IgD-negative memory B cell (primary cell): Measurements from ENCODE around the gene GRIN2C. TPM values are rescaled to one million over a fixed set of nuclear protein-coding genes. Genes with fewer than 3 reads are reported as not detected.

ENCODE experiments used
- H3K27ac Mint-ChIP-seq, 3 donors: one replicate each; pipeline ENCODE4 v1.8.0; 2020 to 2022; ENCODE audit warnings: mild to moderate bottlenecking in 3 of 3, mixed read lengths in 3 of 3, moderate library complexity in 1 of 3
- H3K27me3 Mint-ChIP-seq: one replicate; pipeline ENCODE4 v1.8.0; 2021; ENCODE audit warnings: mixed read lengths
- H3K36me3 Mint-ChIP-seq: one replicate; pipeline ENCODE4 v1.8.0; 2020; ENCODE audit warnings: mild to moderate bottlenecking, mixed read lengths
- H3K4me1 Mint-ChIP-seq, 3 donors: one replicate each; pipeline ENCODE4 v1.8.0; 2020 to 2022; ENCODE audit warnings: mixed read lengths in 3 of 3, mild to moderate bottlenecking in 1 of 3
- H3K4me3 Mint-ChIP-seq, 4 donors: one replicate each; pipeline ENCODE4 v1.8.0; 2020 to 2022; ENCODE audit warnings: mild to moderate bottlenecking in 4 of 4, mixed read lengths in 4 of 4, moderate library complexity in 3 of 4
- H3K9me3 Mint-ChIP-seq, 3 donors: one replicate each; pipeline ENCODE4 v1.8.0; 2020 to 2021; ENCODE audit warnings: mixed read lengths in 3 of 3, mild to moderate bottlenecking in 1 of 3
- polyA plus RNA-seq: library from polyadenylated mRNA; unstranded; fragments of 300-500 nt; fragmentation: Illumina TruSeq; gene quantifications from one replicate; pipeline ENCODE4 v1.2.3, GENCODE V29; 2021

The GRIN2C gene
- polyA plus RNA-seq, 1 donor from 2014 or later: not detected

GRCh38 chr17:74892013-74892841, 32.5 kb upstream of the GRIN2C start:
- peaks cover 37% of the 10 kb centered on the region for H3K27me3 Mint-ChIP-seq
- no peak overlapping the region for H3K4me3 Mint-ChIP-seq
- peaks cover 0 to 2% (median 0%) of the 10 kb centered on the region in 3 donors for H3K4me1 Mint-ChIP-seq
- H3K9me3 Mint-ChIP-seq: peaks cover 0 to 2% (median 0%) of the 10 kb centered on the region in 3 donors
- H3K36me3 Mint-ChIP-seq: no peaks in the 10 kb centered on the region
- no peak overlapping the region for H3K27ac Mint-ChIP-seq

DNA sequence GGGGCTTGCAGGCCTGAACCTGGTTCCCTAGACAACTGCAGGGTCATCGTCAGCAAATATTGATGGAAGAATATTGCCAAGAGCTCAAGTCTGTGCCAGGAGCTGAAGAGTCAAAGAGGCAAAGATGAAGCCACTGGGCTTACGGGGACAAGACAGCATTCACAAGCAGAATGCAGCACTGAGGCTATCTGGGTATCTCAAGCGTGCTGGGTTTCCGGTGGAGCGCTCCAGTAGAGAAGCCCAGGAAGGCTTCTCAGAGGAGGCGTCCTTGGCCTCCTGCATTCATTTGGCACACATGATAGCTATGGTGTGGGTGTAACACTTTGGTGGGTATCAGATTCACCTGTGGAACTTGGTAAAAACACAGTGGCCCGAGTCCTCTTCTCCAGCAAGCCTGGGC, 30.9 kb upstream of the GRIN2C start:
- no peak overlapping the region for H3K4me3 Mint-ChIP-seq
- H3K36me3 Mint-ChIP-seq: no peaks in the 10 kb centered on the region
- H3K9me3 Mint-ChIP-seq: peaks cover 0 to 2% (median 0%) of the 10 kb centered on the region in 3 donors
- H3K27me3 Mint-ChIP-seq: peaks cover 35% of the 10 kb centered on the region
- no peak overlapping the region for H3K27ac Mint-ChIP-seq
- H3K4me1 Mint-ChIP-seq: peaks cover 0 to 2% (median 0%) of the 10 kb centered on the region in 3 donors

DNA sequence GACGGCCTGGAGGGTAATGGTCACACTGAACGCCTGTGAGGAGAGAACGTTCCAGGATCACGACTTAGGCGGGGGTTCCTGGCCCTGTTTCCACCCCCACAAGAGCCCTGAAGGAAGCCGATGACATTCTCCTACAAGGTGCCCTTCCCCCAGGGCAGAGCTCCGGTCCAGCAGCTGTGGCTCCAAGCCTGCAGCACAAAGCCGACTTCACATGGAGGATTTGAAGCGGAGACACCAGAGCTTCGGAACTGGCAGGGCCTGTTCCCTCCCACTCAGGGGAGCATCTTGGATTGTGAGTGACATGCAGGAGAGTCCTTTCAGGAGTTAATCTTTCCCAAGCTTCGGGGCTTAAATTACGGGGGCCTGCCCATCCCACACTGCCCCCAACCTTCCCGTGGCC, 28.8 kb upstream of the GRIN2C start:
- peaks cover 21% of the 10 kb centered on the region for H3K27me3 Mint-ChIP-seq
- no peak overlapping the region for H3K4me3 Mint-ChIP-seq
- H3K27ac Mint-ChIP-seq: no peak overlapping the region
- H3K4me1 Mint-ChIP-seq: no peaks in the 10 kb centered on the region
- no peaks in the 10 kb centered on the region for H3K36me3 Mint-ChIP-seq
- no peaks in the 10 kb centered on the region for H3K9me3 Mint-ChIP-seq

GRCh38 chr17:74883241-74883745, 23.6 kb upstream of the GRIN2C start:
- H3K36me3 Mint-ChIP-seq: no peaks in the 10 kb centered on the region
- no peak overlapping the region for H3K4me3 Mint-ChIP-seq
- H3K4me1 Mint-ChIP-seq: no peaks in the 10 kb centered on the region
- peak overlapping the region in 1 of 3 donors; percentile 10 for H3K27ac Mint-ChIP-seq
- H3K27me3 Mint-ChIP-seq: peaks cover 10% of the 10 kb centered on the region
- no peaks in the 10 kb centered on the region for H3K9me3 Mint-ChIP-seq

DNA sequence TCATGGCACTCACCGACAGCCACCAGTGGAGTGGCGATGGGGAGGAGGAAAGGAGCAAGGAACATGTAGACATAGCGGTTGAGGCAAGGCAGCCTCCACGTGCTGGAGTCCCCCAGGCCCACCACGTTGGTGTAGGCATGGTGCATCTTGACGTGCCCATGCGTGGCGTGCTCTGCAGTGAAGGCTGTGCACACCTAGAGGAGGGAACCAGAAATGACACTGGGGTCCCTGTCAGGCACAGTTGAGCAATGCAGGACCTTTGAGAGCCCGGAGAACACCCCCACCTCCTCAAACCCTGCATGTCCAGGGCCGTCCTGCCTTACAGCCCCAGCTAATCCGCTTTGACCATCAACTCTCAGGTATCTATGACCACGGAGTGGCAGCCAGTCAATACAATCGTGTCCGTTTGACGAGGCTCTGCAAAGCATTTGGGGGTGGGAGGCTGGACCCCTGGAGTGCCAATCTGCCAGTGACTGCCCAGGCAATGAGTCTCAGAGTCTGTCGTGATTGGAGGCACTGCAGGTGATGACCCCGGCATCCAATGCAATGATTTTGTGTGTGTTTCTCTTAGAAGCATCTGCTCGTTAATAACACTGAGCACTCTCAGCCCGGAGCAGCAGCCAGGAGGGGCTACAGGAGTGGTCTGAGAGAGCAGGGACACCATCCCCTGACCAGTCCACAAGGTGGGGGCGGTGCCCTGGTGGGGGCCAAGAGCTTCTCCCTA, 23.0 kb upstream of the GRIN2C start:
- no peak overlapping the region for H3K4me3 Mint-ChIP-seq
- no peaks in the 10 kb centered on the region for H3K4me1 Mint-ChIP-seq
- H3K27me3 Mint-ChIP-seq: peaks cover 10% of the 10 kb centered on the region
- H3K36me3 Mint-ChIP-seq: no peaks in the 10 kb centered on the region
- no peak overlapping the region for H3K27ac Mint-ChIP-seq
- H3K9me3 Mint-ChIP-seq: no peaks in the 10 kb centered on the region

GRCh38 chr17:74881073-74881472, 21.4 kb upstream of the GRIN2C start:
- no peaks in the 10 kb centered on the region for H3K4me1 Mint-ChIP-seq
- H3K36me3 Mint-ChIP-seq: no peaks in the 10 kb centered on the region
- H3K4me3 Mint-ChIP-seq: no peak overlapping the region
- H3K9me3 Mint-ChIP-seq: no peaks in the 10 kb centered on the region
- peaks cover 7% of the 10 kb centered on the region for H3K27me3 Mint-ChIP-seq
- H3K27ac Mint-ChIP-seq: no peak overlapping the region

- no peak overlapping the region for H3K4me3 Mint-ChIP-seq
- H3K4me1 Mint-ChIP-seq: no peaks in the 10 kb centered on the region
- H3K27ac Mint-ChIP-seq: no peak overlapping the region
- H3K27me3 Mint-ChIP-seq: peaks cover 5% of the 10 kb centered on the region
- H3K36me3 Mint-ChIP-seq: no peaks in the 10 kb centered on the region
- H3K9me3 Mint-ChIP-seq: no peaks in the 10 kb centered on the region
Measured at GRCh38 chr17:74879308-74879707, 19.6 kb upstream of the GRIN2C start.

DNA sequence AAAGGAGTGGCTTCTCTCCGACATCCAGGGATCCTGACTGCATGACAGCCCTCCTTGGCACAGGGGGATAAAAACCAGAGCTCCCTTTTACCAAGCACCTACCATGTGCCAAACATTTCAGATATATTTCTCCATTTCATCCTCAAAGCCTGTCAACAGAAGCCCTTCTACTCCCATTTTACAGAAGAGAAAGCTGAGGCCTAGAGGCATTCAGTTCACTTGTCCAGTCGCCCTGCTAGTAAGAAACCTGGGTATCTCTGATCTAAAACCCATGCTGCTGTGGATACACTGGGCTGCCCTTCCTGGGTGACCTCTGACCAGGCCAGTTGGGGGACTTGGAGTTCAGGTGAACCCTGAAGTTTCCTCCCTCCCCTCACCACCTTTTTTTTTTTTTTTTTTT, 19.0 kb upstream of the GRIN2C start:
- Mint-ChIP-seq H3K4me3 (no peak overlapping the region), H3K27ac (peak overlapping the region in 1 of 3 donors; percentile 32), H3K9me3 (no peaks in the 10 kb centered on the region), H3K4me1 (peaks cover 0 to 3% (median 3%) of the 10 kb centered on the region in 3 donors), H3K36me3 (no peaks in the 10 kb centered on the region), H3K27me3 (peaks cover 5% of the 10 kb centered on the region)

DNA sequence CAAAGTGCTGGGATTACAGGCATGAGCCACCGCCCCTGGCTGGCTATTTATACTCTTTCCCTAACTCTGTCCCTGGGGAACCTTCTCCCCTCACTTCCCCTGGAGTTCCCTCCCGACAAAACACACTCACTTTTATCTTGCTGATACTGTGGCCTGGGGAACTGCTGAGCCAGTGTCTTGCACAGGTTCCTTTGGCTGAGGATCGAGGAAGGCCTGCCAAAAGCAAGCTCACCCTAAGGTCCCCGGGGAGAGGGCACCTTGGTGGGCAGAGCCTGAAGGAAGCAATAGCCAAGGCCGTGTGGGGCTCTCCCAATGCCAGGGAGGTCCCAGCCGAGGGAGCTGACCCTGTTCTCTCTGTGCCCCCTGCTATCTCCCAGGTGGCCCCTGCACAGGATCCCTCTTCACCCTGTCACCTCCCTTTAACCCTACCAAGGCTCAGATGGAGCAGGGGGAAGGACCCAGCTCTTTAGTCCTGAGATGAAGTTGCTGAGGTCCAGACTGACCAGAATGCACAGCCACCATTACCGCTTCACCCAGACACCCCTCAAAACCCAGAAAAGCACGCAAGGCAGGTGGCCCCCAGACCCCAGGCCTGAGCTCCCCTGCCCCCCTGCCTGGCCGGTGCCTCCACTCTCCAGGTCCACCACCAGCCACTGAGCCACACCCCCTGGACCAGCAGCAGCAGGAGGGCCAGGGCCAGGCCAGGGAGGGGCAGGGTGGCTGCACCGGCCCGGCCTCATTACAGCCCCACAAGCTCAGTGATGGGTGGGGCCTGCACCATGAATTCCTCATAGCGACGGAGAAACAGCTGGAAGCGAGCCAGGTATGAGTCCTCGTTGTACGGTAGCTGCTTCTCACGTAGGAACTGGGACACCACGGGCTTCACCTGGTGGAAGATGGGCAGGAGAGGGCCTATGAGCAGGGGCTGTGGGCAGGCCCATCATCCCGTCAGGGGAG, 18.2 kb upstream of the GRIN2C start:
- peaks cover 0 to 8% (median 4%) of the 10 kb centered on the region in 3 donors for H3K4me1 Mint-ChIP-seq
- no peak overlapping the region for H3K27ac Mint-ChIP-seq
- no peaks in the 10 kb centered on the region for H3K9me3 Mint-ChIP-seq
- no peaks in the 10 kb centered on the region for H3K36me3 Mint-ChIP-seq
- peaks cover 2% of the 10 kb centered on the region for H3K27me3 Mint-ChIP-seq
- H3K4me3 Mint-ChIP-seq: no peak overlapping the region

DNA sequence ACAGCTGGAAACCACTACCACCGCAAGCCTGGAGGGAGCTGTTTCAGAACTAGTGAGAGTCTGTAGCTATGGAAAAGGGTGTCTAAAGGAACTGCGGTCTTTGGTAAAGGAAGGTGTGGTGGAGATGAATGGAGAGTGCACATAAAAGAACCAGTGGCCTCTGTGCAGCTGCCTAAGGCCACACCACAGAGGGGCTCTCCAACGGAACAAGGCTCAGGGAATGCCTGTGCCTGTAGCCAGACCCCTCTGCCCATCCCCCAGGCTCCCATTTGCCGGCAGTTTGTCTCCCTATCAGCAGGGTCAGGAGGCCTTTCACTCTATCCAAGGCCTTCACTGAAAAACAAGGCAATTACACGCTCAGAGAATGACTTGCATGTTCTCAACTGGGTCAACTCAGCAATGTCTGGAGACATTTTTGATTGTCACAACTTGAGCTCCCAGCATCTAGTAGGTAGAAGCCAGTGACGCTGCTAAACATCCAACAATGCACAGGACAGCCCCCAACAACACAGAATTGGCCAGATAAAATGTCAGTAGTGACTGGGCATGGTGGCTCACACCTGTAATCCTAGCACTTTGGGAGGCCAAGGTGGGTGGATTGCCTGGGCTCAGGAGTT, 16.4 kb upstream of the GRIN2C start:
- no peak overlapping the region for H3K27ac Mint-ChIP-seq
- H3K4me3 Mint-ChIP-seq: peak overlapping the region in 1 of 4 donors; percentile 70
- no peaks in the 10 kb centered on the region for H3K9me3 Mint-ChIP-seq
- H3K27me3 Mint-ChIP-seq: no peaks in the 10 kb centered on the region
- no peaks in the 10 kb centered on the region for H3K36me3 Mint-ChIP-seq
- H3K4me1 Mint-ChIP-seq: peaks cover 0 to 19% (median 10%) of the 10 kb centered on the region in 3 donors

GRCh38 chr17:74875155-74875976, 15.7 kb upstream of the GRIN2C start:
- H3K36me3 Mint-ChIP-seq: no peaks in the 10 kb centered on the region
- no peaks in the 10 kb centered on the region for H3K27me3 Mint-ChIP-seq
- peak overlapping the region in 1 of 3 donors; percentile 10 for H3K27ac Mint-ChIP-seq
- no peaks in the 10 kb centered on the region for H3K9me3 Mint-ChIP-seq
- peaks cover 0 to 20% (median 10%) of the 10 kb centered on the region in 3 donors for H3K4me1 Mint-ChIP-seq
- H3K4me3 Mint-ChIP-seq: peak overlapping the region in 1 of 4 donors; percentile 70

DNA sequence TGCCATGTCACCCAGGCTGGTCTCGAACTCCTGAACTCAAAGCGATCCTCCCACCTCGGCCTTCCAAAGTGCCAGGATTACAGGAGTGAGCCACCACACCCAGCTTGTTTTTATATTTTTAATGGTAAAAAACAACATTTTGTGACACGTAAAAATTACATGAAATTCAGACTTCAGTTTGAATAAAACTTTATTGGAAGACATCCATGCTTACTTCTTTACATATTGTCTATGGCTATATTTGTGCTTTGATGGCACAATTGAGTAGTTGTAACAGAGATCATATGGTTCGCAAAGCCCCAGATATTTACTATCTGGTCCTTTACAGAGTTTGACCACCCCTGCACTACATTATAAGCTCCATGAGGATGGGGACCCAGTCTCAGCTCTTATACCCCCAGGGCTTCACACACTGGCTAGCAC, 14.9 kb upstream of the GRIN2C start:
- Mint-ChIP-seq H3K9me3 (no peaks in the 10 kb centered on the region), H3K36me3 (no peaks in the 10 kb centered on the region), H3K4me1 (peaks cover 0 to 20% (median 10%) of the 10 kb centered on the region in 3 donors), H3K27me3 (no peaks in the 10 kb centered on the region), H3K27ac (peak overlapping the region in 1 of 3 donors; percentile 10), H3K4me3 (peak overlapping the region in 2 of 4 donors; percentile 70 to 98)

- no peaks in the 10 kb centered on the region for H3K27me3 Mint-ChIP-seq
Measured at GRCh38 chr17:74873874-74874614, 14.4 kb upstream of the GRIN2C start.

More at GRCh38 chr17:74873874-74874614, 14.4 kb upstream of the GRIN2C start:
- H3K9me3 Mint-ChIP-seq: no peaks in the 10 kb centered on the region
- H3K27ac Mint-ChIP-seq: peak overlapping the region; percentile 90 to 99 (median 98)
- peak overlapping the region; percentile 88 to 98 (median 96) for H3K4me3 Mint-ChIP-seq
- H3K4me1 Mint-ChIP-seq: peaks cover 0 to 20% (median 10%) of the 10 kb centered on the region in 3 donors
- H3K36me3 Mint-ChIP-seq: no peaks in the 10 kb centered on the region
